Right ventricle myocardium superior (tissue), 1 donor: ENCODE measurements around the gene HSPB7. TPM values are rescaled to one million over a fixed set of nuclear protein-coding genes. Genes with fewer than 3 reads are reported as not detected.
"Not testable (repeated sequence)": the region's sequence is repeated elsewhere in the genome, so short reads cannot be mapped to it uniquely, and the experiment has no call there.

Experiments used
- ATAC-seq: fragments of 200-7000 bp; cut with Tn5 transposase; one replicate; pipeline ENCODE4 v1.9.1; 2020; ENCODE audit warnings: mild to moderate bottlenecking; ENCODE audit not compliant: poor library complexity
- DNase-seq: peaks from one replicate; pipeline ENCODE4 v3.0.0-alpha.2; 2020
- intact Hi-C: fragments of 100-400 bp; cut with DNase I; formaldehyde crosslinking; loops from one replicate; pipeline ENCODE4 v1.11.2; 2022
- long read RNA-seq: library from polyadenylated mRNA; unstranded; transcript quantifications from one replicate; pipeline ENCODE4 v2.0.0, GENCODE V29; 2021
- total RNA-seq: library from RNA; stranded (reverse); fragmentation: NEBNext Ultra II Directional; extraction: Animal tissue kit (Norgen Biotek cat#: 25700); gene quantifications from one replicate; pipeline ENCODE4 v1.2.1, GENCODE V29; 2021
- donor health status: DM: no; HTN: yes; CAD: no; lungs with severe emphysema.

HSPB7 gene
- 3,577 TPM for total RNA-seq
- long read RNA-seq, transcript HSPB7-207 (3 exons, 844 nt) = minor isoform, 194 of 4,763 reads
- long read RNA-seq, transcript HSPB7-205 (2 exons, 2,702 nt) = minor isoform, 271 of 4,763 reads
- long read RNA-seq, transcript HSPB7-204 (3 exons, 2,128 nt) = minor isoform, 95 of 4,763 reads
- long read RNA-seq, transcript HSPB7-201 (3 exons, 2,892 nt) = major isoform, 3,041 of 4,763 reads
- long read RNA-seq, partial matches to known transcripts = 6 of 4,763 reads
- long read RNA-seq, other reads (novel, unspliced or antisense) = 1,080 of 4,763 reads

DNA sequence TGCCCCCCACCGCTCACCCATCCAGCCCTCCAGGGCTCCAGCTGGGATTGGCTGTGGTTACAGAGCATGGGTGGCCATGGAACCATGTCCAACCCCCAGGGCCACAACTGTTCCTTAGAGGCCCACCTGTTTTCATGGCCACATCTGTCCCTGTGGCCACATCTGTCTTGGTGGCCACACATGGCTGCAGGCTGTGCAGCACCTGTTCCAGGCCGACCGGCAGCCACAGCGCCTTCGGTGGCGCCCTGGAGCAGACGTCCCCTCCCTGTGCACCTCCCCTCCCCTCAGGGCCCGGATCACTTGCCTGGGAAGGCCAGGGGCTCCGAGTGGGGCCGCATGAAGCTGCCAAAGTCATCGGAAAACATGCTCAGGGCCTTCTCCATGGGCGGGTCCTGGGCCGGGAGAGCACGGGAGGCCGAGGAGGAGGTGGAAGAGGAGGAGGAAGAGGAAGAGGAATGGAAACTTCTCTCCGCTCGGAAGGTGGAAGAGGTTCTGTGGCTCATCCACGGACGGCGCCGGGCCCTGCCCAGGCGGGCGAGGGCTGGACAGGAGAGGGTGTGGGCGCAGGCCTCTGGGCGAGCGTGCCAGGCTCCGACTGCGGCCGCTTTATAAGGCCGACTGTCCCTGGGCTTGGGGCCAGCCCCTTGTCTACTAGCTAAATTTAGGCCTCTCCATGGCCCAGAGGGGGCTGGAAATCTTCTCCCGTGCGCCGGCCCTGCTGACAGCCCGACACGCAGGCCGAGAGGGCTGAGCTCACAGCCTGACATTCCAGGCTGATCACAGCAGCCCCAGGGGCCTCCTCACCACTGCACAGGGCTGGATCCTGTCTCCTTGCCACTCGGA is at the start of gene HSPB7:
Gene HSPB7 (minus strand): TSS at position 583 of the 843 bp plus-strand sequence. CDS start 80 bp downstream, at position 503.
- ATAC-seq = peak; percentile 53
- intact Hi-C loops = no loop called here
- DNase-seq = peak; percentile 92

DNA sequence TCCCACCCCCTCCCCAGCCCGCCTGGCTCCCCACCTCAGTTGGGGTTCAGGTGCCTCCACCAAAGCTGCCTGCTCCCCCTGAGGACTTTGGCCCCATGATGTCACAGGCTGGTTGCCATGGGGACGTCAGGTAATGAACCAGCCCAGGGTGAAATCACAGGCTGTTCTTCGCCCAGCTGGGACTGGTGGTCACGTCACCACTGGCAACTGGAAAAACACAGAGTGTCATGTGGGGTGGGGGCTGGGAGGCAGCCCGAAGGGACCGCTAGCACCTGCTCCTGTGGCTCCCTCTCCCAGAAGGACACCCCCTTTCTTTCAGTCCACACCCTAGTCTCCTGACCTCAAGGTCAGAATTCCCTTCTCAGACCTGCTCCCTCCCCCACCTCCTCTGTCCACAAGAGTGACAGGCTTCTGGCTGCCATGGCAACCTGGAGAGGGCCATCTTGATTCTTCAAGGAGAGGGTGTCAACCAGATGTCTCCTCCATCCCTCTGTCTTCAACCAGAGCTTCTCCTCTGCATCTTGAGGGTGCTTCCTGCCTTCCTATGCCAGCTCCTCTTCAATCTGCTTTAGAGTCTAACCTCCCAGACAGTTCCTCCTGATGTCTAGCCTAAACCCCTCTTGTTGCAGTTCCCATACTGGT is 49.4 kb upstream of the HSPB7 start:
- no peak for DNase-seq

DNA sequence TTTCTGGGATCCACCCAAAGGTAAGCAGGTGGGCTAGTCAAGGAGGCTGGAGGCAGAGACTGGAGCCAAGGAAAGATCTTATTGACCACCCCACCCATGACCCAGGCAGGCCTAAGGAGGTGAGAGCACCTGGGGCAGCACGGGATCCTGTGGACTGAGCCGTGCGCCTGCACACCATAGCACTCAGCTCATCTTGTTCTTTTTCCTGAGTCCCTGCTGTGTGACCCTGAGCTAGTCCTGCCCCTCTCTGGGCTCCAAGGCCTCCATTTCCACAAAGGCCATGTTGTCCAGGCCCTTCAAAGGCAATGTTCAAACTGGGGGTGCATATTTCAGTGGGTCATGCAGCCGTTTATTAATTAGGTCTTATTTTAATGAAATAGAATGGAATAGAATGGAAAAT is 48.4 kb upstream of the HSPB7 start:
- no peak for DNase-seq
- intact Hi-C loops = no loop called here
- no peak for ATAC-seq

More for the DNA sequence above, 49.4 kb upstream of the HSPB7 start:
- peak; percentile 52 for ATAC-seq
- intact Hi-C loops = no loop called here

DNA sequence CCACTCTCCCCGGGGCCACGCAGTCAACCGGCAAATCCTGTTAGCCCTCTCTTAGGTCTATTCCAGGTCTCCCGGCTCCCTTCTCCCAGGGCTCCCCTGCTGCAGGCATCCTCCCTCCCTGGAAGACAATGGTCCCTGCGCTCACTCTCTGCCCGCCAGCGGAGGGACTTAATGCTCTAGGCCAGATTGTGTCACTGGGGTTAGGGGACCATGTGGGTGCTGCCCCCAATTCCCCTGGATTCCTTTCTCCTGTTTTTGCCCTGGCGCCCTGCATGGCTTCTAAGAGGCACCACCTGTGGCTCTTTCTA is 47.4 kb upstream of the HSPB7 start:
- DNase-seq (no peak), ATAC-seq (no peak)
- intact Hi-C loops = no loop called here

DNA sequence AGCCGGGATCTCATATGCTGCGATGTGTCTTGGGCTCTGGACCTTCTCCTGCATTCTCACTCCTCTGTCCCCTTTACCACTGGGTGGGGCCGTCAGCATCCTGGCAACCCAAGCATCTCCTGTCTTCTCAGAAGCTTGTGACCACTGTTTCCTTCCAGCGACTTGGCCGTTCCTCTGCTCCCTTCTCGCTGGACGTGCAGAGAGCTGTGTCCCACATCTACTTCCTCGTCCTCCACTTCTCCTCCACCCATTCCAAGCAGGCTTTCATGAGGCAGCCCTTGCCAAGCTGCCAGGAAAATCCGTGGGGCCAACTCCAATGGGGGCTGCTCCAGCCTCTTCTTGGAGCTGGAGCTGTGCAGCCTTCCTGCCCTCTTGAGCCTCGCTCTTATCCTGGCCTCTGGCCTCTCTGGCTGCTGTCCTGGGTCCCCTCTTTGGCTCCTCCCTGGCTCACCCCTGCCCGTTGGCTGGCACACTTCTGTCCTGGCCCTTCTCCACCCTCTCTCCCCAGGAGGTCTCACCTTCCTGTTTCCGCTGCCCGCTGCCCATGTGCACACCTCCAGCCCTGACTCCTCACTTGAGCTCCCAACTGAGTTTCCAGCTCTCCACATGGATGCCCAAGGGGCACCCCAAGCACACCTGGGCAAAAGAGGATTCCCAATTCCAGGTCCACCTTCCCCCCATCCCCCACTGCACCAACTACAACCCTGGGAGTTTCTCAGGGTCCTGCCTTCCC is 46.9 kb upstream of the HSPB7 start:
- DNase-seq (no peak), ATAC-seq (no peak)
- intact Hi-C loops = no loop called here

DNA sequence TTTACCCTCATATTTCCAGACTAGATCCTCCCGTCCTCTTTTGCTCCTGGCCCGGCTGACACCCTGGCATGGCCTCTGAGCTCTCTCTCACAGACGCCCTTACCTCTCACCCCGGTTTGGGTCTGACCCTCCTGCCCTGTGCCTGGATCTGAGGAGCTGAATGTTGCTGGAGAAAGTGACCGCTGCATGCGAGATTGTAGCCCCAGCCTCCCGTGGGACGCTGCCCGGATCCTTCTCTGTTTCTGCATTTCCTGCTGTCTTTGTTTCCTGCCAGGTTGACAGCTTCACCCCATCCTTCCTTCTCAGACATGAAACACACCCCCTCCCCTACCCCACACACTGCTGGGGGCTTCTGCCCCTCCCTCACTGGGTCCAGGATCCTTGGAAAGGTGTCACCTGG is 46.1 kb upstream of the HSPB7 start:
- intact Hi-C loops = no loop called here
- no peak for DNase-seq

DNA sequence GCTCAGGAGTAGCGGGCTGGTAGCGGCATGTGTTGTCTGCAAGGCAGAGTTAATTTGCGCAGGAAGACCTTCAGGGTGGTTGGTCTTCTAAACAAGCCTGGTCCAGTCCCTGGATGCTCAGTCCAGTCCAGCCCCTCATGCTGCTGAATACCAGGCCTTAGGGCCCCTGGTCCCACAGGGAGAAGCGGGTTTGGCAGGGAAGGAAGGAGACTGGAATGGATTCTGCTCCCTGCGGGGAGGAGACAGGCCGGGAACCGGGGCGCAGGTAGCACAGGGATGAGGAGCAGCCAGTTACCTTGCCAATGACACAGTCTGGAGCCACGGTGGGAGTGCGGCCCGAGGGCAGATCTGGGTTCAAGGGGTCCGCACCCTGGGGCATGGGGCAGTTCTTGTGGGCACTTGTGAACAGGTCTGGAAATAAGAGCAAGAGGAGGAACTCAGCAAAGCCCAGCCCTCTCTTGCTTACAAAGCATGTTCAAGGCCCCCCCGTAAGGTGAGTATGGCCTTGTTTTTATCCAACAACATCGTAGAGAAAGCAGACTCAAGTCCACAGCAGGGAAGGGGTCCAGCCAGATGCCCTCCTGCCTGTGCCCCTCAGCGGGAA is 45.5 kb upstream of the HSPB7 start:
- DNase-seq = no peak
- ATAC-seq = no peak
- intact Hi-C loops = no loop called here

More for the DNA sequence above, 46.1 kb upstream of the HSPB7 start:
- ATAC-seq = no peak

DNA sequence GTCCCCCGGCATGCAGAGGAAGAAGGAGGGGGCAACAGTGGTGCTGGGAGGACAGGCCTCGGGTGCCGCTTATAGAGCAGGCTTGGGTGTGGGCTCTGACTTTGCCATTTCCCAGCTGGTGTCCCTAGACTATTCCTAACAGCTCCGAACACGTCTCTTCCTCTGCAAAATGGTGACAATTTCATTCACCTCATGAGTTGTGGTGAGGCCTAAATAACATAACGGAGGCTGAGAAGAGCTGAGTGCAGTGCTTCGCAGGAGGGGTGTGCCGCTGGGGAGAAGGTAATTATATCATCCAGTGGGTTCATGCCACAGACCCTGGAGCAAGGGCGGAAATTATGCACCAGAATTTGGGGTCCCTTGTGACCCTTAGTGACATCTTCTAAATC is 44.8 kb upstream of the HSPB7 start:
- ATAC-seq, DNase-seq, intact Hi-C loops: not testable (repeated sequence)

DNA sequence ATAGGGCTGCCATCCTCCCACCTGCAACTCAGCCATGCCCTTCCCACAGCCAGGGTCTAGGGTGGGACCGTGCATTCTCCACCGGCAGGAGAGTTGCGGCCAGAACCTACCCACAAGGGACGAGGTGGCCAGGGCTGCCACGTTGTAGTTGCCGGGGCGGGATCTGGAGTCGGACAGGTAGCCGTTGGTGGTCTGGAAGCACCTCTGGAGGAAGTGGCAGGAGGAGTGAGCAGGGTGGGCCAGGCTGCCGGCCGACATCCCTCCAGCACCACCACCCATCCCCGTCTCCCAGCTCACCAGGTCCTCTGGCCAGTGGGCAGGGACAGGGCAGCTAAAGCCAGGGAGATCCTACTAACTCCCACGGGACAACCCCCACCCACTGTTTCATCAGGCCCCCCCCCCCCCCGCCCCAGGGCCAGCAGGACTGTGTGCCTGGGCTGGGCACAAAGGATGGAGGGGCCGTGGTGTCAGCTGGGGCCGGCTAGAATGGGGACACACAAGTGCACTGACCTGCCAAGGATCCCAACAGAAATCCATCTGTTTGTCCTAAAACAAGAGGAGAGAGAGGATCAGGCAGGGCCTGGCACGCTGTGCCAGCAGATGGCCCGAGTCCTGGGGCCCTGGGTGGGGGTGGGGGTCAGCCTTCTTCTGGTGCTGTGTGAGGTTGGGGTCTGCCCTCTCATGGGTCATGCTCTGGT is 44.3 kb upstream of the HSPB7 start:
- DNase-seq, ATAC-seq, intact Hi-C loops: not testable (repeated sequence)

DNA sequence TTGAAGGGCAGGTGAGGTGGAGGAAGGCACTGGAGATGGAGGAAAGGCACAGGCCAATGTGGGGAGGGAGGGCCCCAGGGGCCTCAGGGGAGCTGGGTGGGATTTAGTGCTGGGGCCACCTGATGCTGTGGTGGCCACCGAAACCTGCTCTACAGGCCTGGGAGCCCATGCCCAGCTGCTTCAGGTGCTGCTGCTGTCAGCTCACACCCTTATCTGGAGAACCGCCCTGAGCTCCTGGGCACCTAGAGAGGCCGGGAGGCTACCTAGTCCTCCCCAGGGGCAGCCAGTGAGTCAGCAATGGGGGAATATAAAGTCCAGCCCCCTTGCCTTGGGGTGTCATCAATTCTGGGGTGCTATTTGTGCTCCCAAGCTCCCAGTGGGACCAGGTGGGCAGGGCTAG is 43.4 kb upstream of the HSPB7 start:
- ATAC-seq (no peak), DNase-seq (no peak)
- intact Hi-C loops = no loop called here

DNA sequence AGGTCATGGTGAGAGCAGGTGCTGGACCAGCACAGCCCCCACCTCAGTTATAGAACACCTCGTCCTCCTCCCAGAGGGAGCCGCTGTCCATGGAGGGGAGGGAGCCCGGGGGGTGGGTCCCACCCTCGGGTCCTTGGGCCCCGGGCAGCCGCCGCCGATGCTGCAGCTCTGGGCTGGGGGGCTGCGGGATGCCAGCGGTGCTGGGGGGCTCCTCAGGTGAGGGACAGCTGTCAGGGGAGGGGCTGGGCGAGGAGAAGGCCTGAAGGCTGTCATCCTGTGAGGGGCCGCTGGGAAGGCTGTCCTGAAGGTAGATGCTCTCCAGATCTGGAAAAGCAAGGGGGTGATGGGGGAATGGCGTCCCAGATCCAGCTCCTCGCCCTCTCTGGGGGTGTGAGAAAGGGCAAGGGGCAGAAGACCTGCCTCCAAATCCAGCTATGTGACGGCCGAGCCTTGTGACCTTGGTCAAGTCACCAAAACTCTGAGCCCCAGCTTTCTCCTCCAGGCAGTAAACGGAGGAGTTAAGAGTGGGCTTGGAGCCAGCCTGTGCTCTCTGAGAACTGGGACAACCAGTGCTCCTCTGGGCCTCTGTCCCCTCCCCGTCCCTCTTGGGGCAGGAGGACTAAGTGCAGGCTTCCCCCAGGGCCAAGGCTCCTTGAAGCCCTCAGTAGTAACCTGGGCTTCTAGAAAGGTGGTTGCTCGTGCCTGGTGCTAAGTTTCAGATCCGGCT is 40.7 kb upstream of the HSPB7 start:
- not testable (repeated sequence) for DNase-seq
- peak; percentile 27 for ATAC-seq
- intact Hi-C loops = loop anchor here (5.0 to 10.0 kb wide), 2 partner anchors 51 to 264 kb away; no protein-coding TSS in a partner anchor

DNA sequence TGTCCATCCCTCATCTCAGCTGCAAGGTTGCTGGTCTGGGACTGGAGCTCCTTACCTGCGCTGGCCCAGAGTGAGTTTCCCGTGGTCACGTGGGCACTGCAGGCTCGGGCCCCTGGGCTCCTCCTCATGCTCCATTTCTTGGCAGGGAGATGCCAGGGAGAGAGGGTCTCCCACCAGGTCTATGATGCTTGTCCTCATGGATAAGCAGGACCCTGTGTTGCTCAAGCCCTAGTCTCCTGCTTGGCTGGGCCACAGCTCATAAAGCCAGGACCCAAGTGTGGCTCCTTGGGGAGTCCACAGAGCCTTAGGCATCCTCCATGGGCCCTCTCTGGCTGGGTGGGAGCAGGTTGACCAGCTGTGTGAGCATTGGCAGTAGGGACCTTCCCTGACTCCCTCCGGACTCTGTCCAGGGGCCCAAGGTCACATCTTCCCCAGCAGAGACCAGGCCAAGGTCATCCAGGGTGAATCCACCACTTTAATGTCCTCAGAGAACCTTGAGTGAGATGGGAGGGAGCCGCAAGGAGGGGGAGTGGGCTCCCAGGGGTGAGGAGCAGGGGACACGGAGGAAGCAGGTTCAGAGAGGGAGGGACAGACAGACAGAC is 39.6 kb upstream of the HSPB7 start:
- not testable (repeated sequence) for DNase-seq
- ATAC-seq = peak; percentile 24
- intact Hi-C loops = loop anchor here (2.0 to 10.0 kb wide), 3 partner anchors 25 to 263 kb away; no protein-coding TSS in a partner anchor

DNA sequence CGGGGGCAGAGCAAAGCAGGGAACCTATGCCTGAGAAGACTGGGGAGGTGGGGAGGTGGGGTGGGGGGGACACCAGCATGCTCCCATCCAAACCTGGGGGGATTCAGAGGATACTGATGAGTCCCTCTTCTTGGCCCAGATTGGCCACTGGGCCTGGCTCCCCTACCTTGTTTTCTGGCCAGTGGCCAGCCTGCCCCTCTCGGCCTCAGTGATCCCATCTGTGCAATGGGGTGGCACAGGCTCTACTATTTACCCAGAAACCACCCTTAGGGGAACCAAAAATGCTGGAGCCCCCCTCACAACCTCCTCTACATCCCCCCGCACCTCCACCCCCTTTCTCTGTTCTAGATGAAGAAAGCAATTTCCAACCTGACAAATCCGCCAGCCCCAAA is 38.7 kb upstream of the HSPB7 start:
- ATAC-seq, DNase-seq: not testable (repeated sequence)
- intact Hi-C loops = loop anchor here (2.0 to 10.0 kb wide), 3 partner anchors 24 to 262 kb away; no protein-coding TSS in a partner anchor

DNA sequence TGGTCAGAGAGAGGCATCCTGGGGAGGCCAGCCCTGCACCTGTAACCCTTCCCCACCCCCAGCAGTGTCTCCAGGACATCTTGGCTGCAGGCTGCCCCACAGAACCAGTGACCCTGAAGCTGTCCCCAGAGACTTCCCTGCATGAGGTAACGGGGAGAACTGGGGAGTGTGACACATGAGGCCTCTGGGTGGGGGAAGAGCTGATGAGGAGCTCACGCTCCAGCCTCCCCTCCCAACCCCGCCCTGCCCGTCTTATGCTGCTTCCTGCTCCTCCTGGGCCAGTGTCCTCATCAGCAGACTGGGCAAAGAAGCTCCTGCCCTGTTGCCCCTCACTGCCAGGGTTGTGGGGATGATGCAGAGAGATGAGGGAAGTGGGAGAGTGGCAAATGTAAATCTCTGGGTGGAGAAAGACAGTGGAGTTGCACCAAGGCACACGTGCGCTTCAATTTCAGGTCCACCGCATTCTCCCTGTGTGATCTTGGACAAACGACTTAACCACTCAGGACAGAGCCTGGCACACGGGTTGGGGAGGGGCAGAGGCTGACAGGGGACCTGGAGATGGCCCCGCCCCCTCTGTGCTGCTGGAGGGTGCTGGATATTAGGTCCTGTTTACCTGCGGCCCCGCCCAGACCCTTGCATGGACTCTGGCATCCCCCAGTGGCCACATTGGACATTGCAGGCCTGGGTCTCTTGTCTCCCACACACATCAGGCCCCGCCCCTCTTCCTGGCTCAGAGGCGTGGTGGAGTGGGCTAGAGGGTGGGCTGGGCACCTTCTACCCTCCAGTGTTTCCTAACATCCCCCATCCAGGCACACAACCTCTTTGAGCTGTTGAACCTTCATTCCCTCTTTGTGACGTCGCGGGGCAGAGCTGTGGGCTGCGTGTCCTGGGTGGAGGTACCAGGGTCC is 38.0 kb upstream of the HSPB7 start:
- intact Hi-C loops = loop anchor here (2.0 to 10.0 kb wide), 3 partner anchors 23 to 261 kb away; no protein-coding TSS in a partner anchor
- DNase-seq = peak; percentile 91
- ATAC-seq = peak; percentile 85

DNA sequence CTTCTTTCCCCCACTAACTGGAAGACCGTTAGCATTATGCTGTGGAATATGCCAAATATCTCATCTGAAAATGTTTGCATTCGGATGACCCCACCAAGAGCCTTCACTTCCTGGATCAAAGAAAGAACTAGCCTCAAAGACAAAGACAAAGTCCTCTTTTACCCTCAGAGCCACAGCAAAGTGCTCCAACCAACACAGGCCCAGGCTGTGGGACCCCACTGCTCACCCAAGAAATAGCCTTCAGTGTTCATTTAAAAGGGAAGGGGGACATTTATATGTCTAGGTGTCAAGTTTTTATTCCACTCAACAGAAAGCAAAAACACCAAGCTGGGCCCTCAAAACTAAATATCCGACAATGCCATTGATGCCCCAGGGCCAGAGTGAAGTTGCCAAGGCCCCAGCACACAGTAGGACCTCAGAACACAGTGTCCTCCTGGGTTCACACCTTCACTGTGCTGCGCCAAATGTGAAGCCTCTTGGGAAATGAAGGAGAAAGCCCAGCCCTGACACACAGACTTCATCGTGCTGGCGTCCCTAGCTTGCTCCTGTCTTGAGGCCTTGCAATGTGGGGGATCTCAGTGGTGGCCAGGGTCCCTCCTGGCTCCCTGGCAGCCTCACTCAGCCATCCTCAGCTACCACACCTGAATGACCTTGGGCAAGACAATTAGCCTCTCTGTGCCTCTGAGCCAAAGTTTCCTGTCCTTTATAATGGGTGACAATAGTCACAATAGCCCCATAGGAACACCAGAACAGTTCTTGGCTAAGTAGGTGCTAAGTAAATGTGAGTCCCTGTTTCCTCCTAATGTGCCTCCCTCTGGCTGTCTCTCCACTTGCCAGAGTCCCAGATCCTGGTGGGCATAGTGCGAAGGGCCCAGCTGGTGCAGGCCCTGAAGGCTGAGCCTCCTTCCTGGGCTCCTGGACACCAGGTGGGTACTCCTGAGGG is 37.0 kb upstream of the HSPB7 start:
- ATAC-seq (no peak), DNase-seq (no peak)
- intact Hi-C loops = loop anchor here (5.0 to 10.0 kb wide), 2 partner anchors 48 to 260 kb away; no protein-coding TSS in a partner anchor
